ENCODE data around the gene CISH. TPM values are rescaled to one million over a fixed set of nuclear protein-coding genes. Genes with fewer than 3 reads are reported as not detected.

Gene CISH, protein sequence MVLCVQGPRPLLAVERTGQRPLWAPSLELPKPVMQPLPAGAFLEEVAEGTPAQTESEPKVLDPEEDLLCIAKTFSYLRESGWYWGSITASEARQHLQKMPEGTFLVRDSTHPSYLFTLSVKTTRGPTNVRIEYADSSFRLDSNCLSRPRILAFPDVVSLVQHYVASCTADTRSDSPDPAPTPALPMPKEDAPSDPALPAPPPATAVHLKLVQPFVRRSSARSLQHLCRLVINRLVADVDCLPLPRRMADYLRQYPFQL
- total RNA-seq = 3.9 TPM
- 10 to 100 TPM; 10.5 to 15.5 (median 13.0) TPM for polyA plus RNA-seq (ENCODE audit: insufficient read depth in 1 of 8, insufficient read length in 8 of 8, low replicate concordance in 1 of 8)
- long read RNA-seq, donor 1, full-length matches to known transcripts = 2 of 2 reads
- long read RNA-seq, donor 1, partial matches to known transcripts = 0 of 2 reads
- long read RNA-seq, donor 1, other reads (novel, unspliced or antisense) = 0 of 2 reads
- long read RNA-seq, donor 2 = 0 reads
- long read RNA-seq, donor 3, full-length matches to known transcripts = 8 of 8 reads
- long read RNA-seq, donor 3, partial matches to known transcripts = 0 of 8 reads
- long read RNA-seq, donor 3, other reads (novel, unspliced or antisense) = 0 of 8 reads
- long read RNA-seq, donor 4, full-length matches to known transcripts = 14 of 14 reads
- long read RNA-seq, donor 4, partial matches to known transcripts = 0 of 14 reads
- long read RNA-seq, donor 4, other reads (novel, unspliced or antisense) = 0 of 14 reads
- long read RNA-seq, donor 5, full-length matches to known transcripts = 19 of 19 reads
- long read RNA-seq, donor 5, partial matches to known transcripts = 0 of 19 reads
- long read RNA-seq, donor 5, other reads (novel, unspliced or antisense) = 0 of 19 reads
- long read RNA-seq, donor 6, full-length matches to known transcripts = 10 of 10 reads
- long read RNA-seq, donor 6, partial matches to known transcripts = 0 of 10 reads
- long read RNA-seq, donor 6, other reads (novel, unspliced or antisense) = 0 of 10 reads
- long read RNA-seq, donor 7, full-length matches to known transcripts = 8 of 8 reads
- long read RNA-seq, donor 7, partial matches to known transcripts = 0 of 8 reads
- long read RNA-seq, donor 7, other reads (novel, unspliced or antisense) = 0 of 8 reads
- long read RNA-seq, donor 8, full-length matches to known transcripts = 9 of 9 reads
- long read RNA-seq, donor 8, partial matches to known transcripts = 0 of 9 reads
- long read RNA-seq, donor 8, other reads (novel, unspliced or antisense) = 0 of 9 reads
- long read RNA-seq, donor 9, partial matches to known transcripts = 0 of 2 reads
- long read RNA-seq, donor 9, other reads (novel, unspliced or antisense) = 0 of 2 reads
- long read RNA-seq, donor 10, full-length matches to known transcripts = 8 of 8 reads
- long read RNA-seq, donor 10, partial matches to known transcripts = 0 of 8 reads
- long read RNA-seq, donor 10, other reads (novel, unspliced or antisense) = 0 of 8 reads
- long read RNA-seq, donor 11, transcript CISH-201 (3 exons, 2,043 nt) = major isoform, 5 of 5 reads
- long read RNA-seq, donor 11, partial matches to known transcripts = 0 of 5 reads
- long read RNA-seq, donor 11, other reads (novel, unspliced or antisense) = 0 of 5 reads

DNA sequence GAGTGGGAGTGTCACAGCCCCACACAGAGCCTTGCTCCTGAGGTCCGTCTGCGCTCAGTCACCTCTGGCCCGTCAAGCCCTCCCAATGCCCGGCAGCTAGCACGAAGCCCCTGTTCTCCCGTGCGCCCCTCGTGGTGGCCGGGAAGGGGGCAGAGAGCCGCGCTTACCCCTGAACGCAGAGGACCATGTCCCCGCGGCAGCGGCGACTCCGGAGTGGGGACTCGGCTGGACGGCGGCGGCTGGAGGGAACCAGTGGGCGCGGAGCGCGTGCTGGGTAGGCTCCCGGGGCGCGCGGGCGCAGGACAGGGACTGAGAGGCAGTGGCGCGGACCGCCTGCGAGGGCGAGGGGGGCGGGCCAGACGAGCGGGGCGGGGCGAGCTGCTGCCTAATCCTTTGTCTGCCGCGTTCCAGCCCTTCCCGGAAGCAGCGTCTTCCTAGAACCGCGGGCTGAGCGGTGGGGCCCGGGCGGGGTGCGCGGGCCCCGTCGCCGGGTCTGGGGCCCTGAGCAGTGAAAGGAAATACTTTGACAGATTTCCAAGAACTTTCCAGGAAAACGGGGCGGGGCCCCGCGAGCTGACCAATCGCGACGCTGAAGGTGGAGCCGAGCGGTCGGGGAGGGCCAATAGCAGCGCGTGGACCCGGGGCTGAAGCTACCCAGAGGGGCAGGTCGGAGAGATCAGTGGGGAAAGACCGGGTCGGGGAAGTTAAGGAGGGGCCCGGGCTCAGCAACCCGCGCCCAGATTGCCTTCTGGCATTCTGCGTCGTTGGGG is at the start of gene CISH:
Gene CISH, minus strand, starts transcription at position 311 of the 770 bp plus-strand sequence. Its CDS starts 124 bp downstream, at position 187.
- H3K9me3 ChIP-seq (replicated peaks; ENCODE audit: control insufficient read depth, low read depth, low read length) = no peaks in the 10 kb centered on the region
- H3K4me3 ChIP-seq (ENCODE audit: low read length) = peak within 1 kb of the TSS; percentile 91
- WGBS (ENCODE audit: insufficient coverage) = under 1% methylated on average over 71 of the region's 75 CpGs
- no peaks in the 10 kb centered on the region for H3K27me3 ChIP-seq (ENCODE audit: control insufficient read depth, insufficient read depth, low read length)
- peaks cover 36% of the 10 kb centered on the region for H3K36me3 ChIP-seq (ENCODE audit: control insufficient read depth, insufficient read depth, low read length)
- peak within 1 kb of the TSS; percentile 96 for H3K27ac ChIP-seq (ENCODE audit: low read length)
- H3K4me1 ChIP-seq (ENCODE audit: control insufficient read depth, insufficient read depth, low read length) = peaks cover 67% of the 10 kb centered on the region
- DNase-seq = peak; percentile 99

DNA sequence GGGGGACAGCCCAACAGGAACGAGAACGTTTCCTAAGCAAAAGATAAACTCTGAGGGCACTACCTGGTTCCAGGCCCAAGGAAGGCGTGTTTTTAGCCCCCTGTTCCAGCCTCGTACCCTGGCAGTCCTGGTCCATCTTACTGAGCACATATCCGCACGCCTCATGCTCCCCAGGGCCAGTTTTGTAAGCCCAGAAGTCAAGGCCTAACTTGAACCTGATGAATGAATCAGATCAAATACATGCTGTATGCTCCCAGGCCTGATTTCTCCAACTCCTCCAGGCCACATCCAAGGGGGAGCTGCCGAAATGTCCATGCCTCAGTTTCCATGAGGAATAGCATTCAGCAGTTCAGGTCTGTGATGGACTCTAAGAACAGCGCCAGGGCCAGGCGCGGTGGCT is 48.8 kb upstream of the CISH start:
- WGBS (ENCODE audit: insufficient coverage) = 86% methylated on average over 8 of the region's 10 CpGs
- no peak overlapping the region for H3K4me3 ChIP-seq (ENCODE audit: low read length)
- no peak for DNase-seq

DNA sequence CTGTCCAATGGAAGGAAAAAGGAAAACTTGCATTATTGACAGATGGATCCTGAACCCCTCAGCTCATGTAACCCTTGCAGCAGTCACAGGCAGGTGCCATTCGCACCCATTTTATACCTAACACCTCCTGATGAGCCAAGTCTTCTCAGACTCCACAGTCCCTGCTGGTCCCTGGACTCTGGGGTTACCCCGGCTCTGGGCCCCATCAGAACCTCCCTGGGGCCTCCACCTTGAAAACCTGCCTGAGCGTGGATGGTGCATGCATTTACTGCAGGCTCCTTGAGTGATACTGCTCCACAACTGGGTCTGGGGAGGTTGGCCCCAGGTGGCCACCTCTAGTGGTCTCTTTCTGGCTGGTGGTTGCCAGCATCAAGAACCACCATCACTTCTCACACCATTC is 47.3 kb upstream of the CISH start:
- Histone ChIP-seq H3K36me3 (ENCODE audit: control insufficient read depth, insufficient read depth, low read length) (no peaks in the 10 kb centered on the region), H3K4me1 (ENCODE audit: control insufficient read depth, insufficient read depth, low read length) (no peaks in the 10 kb centered on the region), H3K4me3 (ENCODE audit: low read length) (no peak overlapping the region), H3K27ac (ENCODE audit: low read length) (no peak overlapping the region), H3K27me3 (ENCODE audit: control insufficient read depth, insufficient read depth, low read length) (no peaks in the 10 kb centered on the region), H3K9me3 (replicated peaks; ENCODE audit: control insufficient read depth, low read depth, low read length) (no peaks in the 10 kb centered on the region)
- WGBS (ENCODE audit: insufficient coverage) = 73% methylated on average over 2 of the region's 3 CpGs
- no peak for DNase-seq

More for the DNA sequence above, 48.8 kb upstream of the CISH start:
- H3K27me3 ChIP-seq (ENCODE audit: control insufficient read depth, insufficient read depth, low read length) = no peaks in the 10 kb centered on the region
- H3K9me3 ChIP-seq (replicated peaks; ENCODE audit: control insufficient read depth, low read depth, low read length) = no peaks in the 10 kb centered on the region
- no peaks in the 10 kb centered on the region for H3K4me1 ChIP-seq (ENCODE audit: control insufficient read depth, insufficient read depth, low read length)
- H3K36me3 ChIP-seq (ENCODE audit: control insufficient read depth, insufficient read depth, low read length) = no peaks in the 10 kb centered on the region
- H3K27ac ChIP-seq (ENCODE audit: low read length) = no peak overlapping the region

DNA sequence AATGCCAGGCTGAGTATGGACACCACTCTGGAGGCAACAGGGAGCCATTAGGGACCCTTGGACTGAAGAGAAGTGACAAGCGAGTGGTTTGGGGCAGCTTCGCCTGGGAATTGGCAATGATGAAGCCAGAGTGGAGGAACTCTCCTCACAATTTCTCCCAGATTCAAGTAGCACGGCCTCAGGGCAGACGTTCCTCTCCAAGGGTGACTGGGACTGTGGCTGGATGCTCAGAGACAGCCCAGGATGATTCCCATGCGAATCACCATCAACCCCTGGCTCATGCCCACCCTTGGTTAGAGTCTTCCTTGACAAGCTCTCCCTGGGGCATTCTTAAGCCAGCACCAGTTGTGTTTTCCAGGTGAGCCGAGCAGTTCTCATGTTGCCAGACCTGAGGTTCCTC is 46.8 kb upstream of the CISH start:
- Histone ChIP-seq H3K9me3 (replicated peaks; ENCODE audit: control insufficient read depth, low read depth, low read length) (no peaks in the 10 kb centered on the region), H3K36me3 (ENCODE audit: control insufficient read depth, insufficient read depth, low read length) (no peaks in the 10 kb centered on the region), H3K4me3 (ENCODE audit: low read length) (no peak overlapping the region), H3K4me1 (ENCODE audit: control insufficient read depth, insufficient read depth, low read length) (no peaks in the 10 kb centered on the region), H3K27me3 (ENCODE audit: control insufficient read depth, insufficient read depth, low read length) (no peaks in the 10 kb centered on the region), H3K27ac (ENCODE audit: low read length) (no peak overlapping the region)
- WGBS (ENCODE audit: insufficient coverage) = 68% methylated on average over 2 of the region's 6 CpGs
- DNase-seq = no peak

DNA sequence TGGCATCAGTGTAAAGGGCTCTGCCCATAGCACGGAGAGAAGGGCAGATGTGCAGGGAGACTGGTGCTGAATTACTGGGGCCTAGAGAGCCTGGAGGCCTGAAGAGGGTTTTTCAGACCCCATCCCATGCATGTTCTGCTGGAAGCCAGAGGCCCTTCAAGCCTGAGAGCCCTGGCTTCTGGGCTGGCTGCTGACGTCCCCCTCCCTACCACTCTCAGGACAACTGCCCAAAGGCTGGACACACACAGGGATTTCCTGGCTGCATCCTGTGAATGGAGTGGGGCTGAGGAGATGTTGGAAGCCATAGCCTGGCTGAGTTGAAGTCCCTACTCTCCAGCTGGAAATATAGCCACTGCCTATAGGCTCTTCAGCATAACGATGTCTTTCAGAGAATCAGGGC is 46.2 kb upstream of the CISH start:
- 100% methylated on average over 1 of the region's 3 CpGs for WGBS (ENCODE audit: insufficient coverage)
- no peak overlapping the region for H3K27ac ChIP-seq (ENCODE audit: low read length)
- no peak overlapping the region for H3K4me3 ChIP-seq (ENCODE audit: low read length)
- no peaks in the 10 kb centered on the region for H3K9me3 ChIP-seq (replicated peaks; ENCODE audit: control insufficient read depth, low read depth, low read length)
- H3K36me3 ChIP-seq (ENCODE audit: control insufficient read depth, insufficient read depth, low read length) = no peaks in the 10 kb centered on the region
- H3K4me1 ChIP-seq (ENCODE audit: control insufficient read depth, insufficient read depth, low read length) = no peaks in the 10 kb centered on the region
- DNase-seq = no peak
- H3K27me3 ChIP-seq (ENCODE audit: control insufficient read depth, insufficient read depth, low read length) = no peaks in the 10 kb centered on the region

DNA sequence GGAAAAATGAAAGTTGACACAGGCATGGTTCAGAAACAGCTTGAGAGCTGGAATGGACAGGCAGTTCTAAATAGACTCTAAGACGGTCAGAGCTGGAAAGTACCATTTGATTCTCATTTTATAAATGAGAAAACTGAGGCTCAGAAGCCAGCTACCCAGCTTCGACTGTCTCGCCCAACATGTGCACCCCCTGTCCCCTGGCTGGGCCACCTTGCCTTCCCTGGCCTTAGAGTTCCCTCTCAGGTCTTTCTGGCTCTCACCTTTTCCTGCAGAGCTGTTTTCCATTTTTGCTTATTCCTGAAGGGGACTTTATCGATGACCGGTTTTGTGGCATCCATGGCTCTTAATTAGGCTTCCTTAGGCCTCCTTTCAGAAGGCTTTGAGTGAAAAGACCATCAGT is 45.8 kb upstream of the CISH start:
- 92% methylated on average over 5 of the region's 5 CpGs for WGBS (ENCODE audit: insufficient coverage)
- no peak for DNase-seq
- no peaks in the 10 kb centered on the region for H3K9me3 ChIP-seq (replicated peaks; ENCODE audit: control insufficient read depth, low read depth, low read length)

DNA sequence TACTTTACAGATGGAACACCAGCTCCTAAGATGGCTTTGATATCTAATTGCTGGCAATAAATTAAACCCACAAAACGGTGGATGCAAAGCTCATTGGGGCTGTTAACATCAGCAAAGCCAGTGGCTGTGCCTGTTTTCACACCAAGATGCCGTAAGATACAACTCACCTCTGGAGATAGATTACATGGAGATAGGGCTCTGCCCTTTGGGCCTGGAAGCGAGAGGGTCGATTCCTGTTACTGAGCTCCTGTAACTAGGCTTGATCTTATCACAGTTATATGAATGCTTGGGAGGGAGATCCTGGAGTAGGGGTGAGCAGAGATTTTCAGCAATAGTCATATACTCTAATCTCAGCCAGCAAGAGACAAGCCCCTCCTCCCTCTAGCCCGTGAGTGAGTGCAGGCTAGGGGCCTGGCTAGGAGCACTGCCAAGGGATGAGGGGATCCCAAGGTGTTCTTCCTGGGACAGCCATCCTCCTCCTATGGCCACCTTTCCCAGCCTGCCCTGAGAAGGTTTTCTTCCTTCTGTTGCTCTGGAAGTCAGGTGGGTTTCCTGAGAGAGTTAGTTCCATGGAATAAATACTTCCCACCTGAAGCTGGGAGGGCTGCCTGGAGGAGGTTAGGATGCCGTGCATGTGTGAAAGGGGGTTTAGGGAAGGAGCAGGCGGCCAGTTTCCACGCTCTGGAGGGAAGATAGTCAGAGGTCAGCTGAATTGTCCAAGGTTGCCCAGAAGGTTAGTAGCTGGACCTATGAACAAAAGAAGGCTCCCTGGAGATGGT is 45.0 kb upstream of the CISH start:
- H3K27me3 ChIP-seq (ENCODE audit: control insufficient read depth, insufficient read depth, low read length) = no peaks in the 10 kb centered on the region
- 49% methylated on average over 5 of the region's 8 CpGs for WGBS (ENCODE audit: insufficient coverage)
- H3K9me3 ChIP-seq (replicated peaks; ENCODE audit: control insufficient read depth, low read depth, low read length) = no peaks in the 10 kb centered on the region
- H3K36me3 ChIP-seq (ENCODE audit: control insufficient read depth, insufficient read depth, low read length) = no peaks in the 10 kb centered on the region
- no peak overlapping the region for H3K4me3 ChIP-seq (ENCODE audit: low read length)
- no peak for DNase-seq
- H3K4me1 ChIP-seq (ENCODE audit: control insufficient read depth, insufficient read depth, low read length) = no peaks in the 10 kb centered on the region
- no peak overlapping the region for H3K27ac ChIP-seq (ENCODE audit: low read length)

More for the DNA sequence above, 45.8 kb upstream of the CISH start:
- no peaks in the 10 kb centered on the region for H3K27me3 ChIP-seq (ENCODE audit: control insufficient read depth, insufficient read depth, low read length)
- H3K4me1 ChIP-seq (ENCODE audit: control insufficient read depth, insufficient read depth, low read length) = no peaks in the 10 kb centered on the region
- no peak overlapping the region for H3K4me3 ChIP-seq (ENCODE audit: low read length)
- no peaks in the 10 kb centered on the region for H3K36me3 ChIP-seq (ENCODE audit: control insufficient read depth, insufficient read depth, low read length)
- H3K27ac ChIP-seq (ENCODE audit: low read length) = no peak overlapping the region

DNA sequence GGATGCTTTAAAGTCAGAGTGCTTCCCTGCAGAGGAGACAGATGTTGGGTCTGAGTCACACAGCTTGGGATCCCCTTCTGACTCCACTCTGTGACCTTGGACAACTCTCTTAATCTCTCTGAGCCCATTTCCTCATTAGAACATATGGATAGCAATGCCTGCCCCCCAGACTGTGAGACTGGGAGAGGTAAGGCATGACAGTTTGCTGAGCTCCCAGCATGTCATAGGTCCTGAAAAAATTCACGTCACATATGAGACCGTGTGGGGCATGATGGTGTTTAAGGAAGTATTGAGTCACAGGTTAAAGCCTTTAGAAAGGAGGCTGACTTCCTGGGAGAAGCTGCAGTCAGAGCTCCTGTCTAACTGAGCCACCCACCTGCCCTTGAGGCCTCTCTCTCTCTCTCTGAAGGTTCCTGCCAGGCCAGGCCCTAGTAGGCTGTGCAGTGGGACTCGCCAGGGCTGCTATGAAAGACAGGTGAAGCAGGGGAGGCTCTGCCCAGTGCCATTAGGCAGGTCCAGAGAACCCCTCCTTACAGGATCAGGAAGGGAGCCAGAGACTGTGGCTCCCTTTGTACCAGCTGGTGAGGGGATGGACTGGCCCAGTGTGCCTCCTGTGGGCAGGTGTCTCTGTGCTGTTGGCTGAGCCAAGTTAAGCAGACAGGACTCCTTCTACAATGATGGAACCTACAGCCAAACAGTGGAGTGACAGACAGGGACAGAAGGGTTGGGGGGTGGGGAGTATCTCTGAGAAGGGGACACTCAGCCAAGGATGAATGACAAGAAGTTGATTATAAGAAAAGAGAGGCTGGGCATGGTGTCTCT is 43.6 kb upstream of the CISH start:
- DNase-seq = no peak
- Histone ChIP-seq H3K27ac (ENCODE audit: low read length) (no peak overlapping the region), H3K4me3 (ENCODE audit: low read length) (no peak overlapping the region), H3K4me1 (ENCODE audit: control insufficient read depth, insufficient read depth, low read length) (no peaks in the 10 kb centered on the region), H3K27me3 (ENCODE audit: control insufficient read depth, insufficient read depth, low read length) (no peaks in the 10 kb centered on the region), H3K9me3 (replicated peaks; ENCODE audit: control insufficient read depth, low read depth, low read length) (no peaks in the 10 kb centered on the region), H3K36me3 (ENCODE audit: control insufficient read depth, insufficient read depth, low read length) (no peaks in the 10 kb centered on the region)
- 44% methylated on average over 2 of the region's 3 CpGs for WGBS (ENCODE audit: insufficient coverage)
